ENCODE results near the gene KLK4.

- no peak for TF ChIP-seq CTCF (IDR thresholded peaks at IDR 0.05)
- TF ChIP-seq GATA2 (CRISPR knock-in tag; IDR thresholded peaks at IDR 0.05) = no peak
- TF ChIP-seq POLR2AphosphoS5 (IDR thresholded peaks at IDR 0.05; ENCODE audit: low read depth, low read length) = no peak
- TF ChIP-seq SIN3A (IDR thresholded peaks at IDR 0.05; ENCODE audit: borderline replicate concordance, low read depth, low read length) = no peak
- TF ChIP-seq SMC3 (IDR thresholded peaks at IDR 0.05; ENCODE audit: low read depth, low read length) = no peak
- TF ChIP-seq GABPA (IDR thresholded peaks at IDR 0.05; ENCODE audit: low read depth) = no peak
- no peak for TF ChIP-seq USF1 (IDR thresholded peaks at IDR 0.05; ENCODE audit: borderline replicate concordance, low read depth)
- TF ChIP-seq YY1 (IDR thresholded peaks at IDR 0.05; ENCODE audit: low read depth) = no peak
- no peak for TF ChIP-seq RAD21 (IDR thresholded peaks at IDR 0.05; ENCODE audit: low read length)
- TF ChIP-seq NRF1 (IDR thresholded peaks at IDR 0.05; ENCODE audit: low read depth, low read length) = no peak
These were observed 13.2 kb downstream of the KLK4 start for GRCh38 chr19:50898018-50898417.

Data from SK-N-SH (cell line).